Chondrocyte (in vitro differentiated cells): Measurements from ENCODE around the gene SPOCK2. TPM values are rescaled to one million over a fixed set of nuclear protein-coding genes. Genes with fewer than 3 reads are reported as not detected.
A peak's percentile ranks its signal among the peaks of the same experiment; 100 is the strongest.

Experiments
- DNase-seq: peaks from one replicate; pipeline ENCODE4 v3.0.0; 2021; ENCODE audit warnings: mixed read lengths, low spot score
- H3K27ac Mint-ChIP-seq: one replicate; pipeline ENCODE4 v1.8.0; 2021; ENCODE audit warnings: mild to moderate bottlenecking, moderate library complexity, mixed read lengths; ENCODE audit not compliant: unreplicated experiment
- H3K27me3 Mint-ChIP-seq: 2 replicates; pipeline ENCODE4 v1.8.0; 2021; ENCODE audit warnings: low read depth, mixed read lengths
- H3K36me3 Mint-ChIP-seq: 2 replicates; pipeline ENCODE4 v1.8.0; 2021; ENCODE audit warnings: low read depth, mixed read lengths
- H3K4me1 Mint-ChIP-seq: 2 replicates; pipeline ENCODE4 v1.8.0; 2021; ENCODE audit warnings: low read depth, mild to moderate bottlenecking, mixed read lengths
- H3K4me3 Mint-ChIP-seq: one replicate; pipeline ENCODE4 v1.8.0; 2021; ENCODE audit warnings: mild to moderate bottlenecking, moderate library complexity, mixed read lengths; ENCODE audit not compliant: unreplicated experiment
- H3K9me3 Mint-ChIP-seq: 2 replicates; pipeline ENCODE4 v1.8.0; 2021; ENCODE audit warnings: low read depth, mixed read lengths
- total RNA-seq: library from RNA; stranded (reverse); gene quantifications from 3 replicates; pipeline ENCODE4 v1.2.1, GENCODE V29; 2021
- TF ChIP-seq, protein P1 (sequence below): fragments of 200-600 bp; sonication (generic); IDR thresholded peaks from 2 replicates; pipeline ENCODE4 v1.5.0; 2021; ENCODE audit warnings: antibody characterized with exemption, mild to moderate bottlenecking, moderate library complexity

SPOCK2 gene
- total RNA-seq, 1 donor from 2014 or later: 0.32 TPM

DNA sequence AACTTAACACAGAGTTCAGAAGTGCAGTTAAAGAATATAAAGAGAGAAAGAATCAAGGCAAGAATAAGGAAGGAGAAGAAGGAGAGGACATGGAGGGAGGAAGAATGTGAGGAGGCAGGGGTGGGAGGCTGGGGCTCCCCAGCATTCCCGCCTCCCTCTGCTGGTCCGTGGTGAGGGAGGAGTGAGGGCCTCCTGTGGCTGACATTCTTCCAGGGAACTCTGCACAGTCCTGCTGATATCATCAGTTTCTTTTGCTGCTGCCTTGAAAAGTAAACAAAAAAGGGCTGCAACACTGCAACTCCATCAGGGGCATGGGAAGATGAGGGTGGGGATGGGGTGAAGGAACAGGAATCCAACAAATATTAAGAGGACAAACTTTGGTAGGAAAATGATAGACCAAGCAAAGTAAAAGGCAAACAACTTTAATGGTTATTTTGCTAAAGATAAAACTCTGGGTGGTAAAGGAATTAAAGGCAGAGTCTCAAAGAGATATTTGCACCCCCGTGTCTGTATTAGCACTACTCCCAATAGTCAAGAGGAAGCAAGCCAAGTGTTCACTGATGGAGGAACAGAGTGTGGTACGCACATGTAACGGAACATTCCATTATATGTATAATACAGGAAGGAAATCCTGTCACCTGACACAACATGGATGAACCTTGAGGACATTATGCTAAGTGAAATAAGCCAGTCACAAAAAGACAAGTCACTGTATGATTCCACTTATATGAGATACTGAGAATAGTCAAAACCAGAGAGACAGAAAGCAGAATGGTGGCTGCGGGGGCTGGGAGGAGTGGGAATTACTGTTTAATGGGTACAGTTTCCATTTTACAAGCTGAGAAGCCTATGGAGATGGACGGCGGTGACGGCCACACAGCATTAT is 8.0 kb upstream of the SPOCK2 start:
- peak overlapping the region; percentile 78 for H3K27ac Mint-ChIP-seq
- H3K9me3 Mint-ChIP-seq: no peaks in the 10 kb centered on the region
- peaks cover 23% of the 10 kb centered on the region for H3K36me3 Mint-ChIP-seq
- TF ChIP-seq, protein P1, sequence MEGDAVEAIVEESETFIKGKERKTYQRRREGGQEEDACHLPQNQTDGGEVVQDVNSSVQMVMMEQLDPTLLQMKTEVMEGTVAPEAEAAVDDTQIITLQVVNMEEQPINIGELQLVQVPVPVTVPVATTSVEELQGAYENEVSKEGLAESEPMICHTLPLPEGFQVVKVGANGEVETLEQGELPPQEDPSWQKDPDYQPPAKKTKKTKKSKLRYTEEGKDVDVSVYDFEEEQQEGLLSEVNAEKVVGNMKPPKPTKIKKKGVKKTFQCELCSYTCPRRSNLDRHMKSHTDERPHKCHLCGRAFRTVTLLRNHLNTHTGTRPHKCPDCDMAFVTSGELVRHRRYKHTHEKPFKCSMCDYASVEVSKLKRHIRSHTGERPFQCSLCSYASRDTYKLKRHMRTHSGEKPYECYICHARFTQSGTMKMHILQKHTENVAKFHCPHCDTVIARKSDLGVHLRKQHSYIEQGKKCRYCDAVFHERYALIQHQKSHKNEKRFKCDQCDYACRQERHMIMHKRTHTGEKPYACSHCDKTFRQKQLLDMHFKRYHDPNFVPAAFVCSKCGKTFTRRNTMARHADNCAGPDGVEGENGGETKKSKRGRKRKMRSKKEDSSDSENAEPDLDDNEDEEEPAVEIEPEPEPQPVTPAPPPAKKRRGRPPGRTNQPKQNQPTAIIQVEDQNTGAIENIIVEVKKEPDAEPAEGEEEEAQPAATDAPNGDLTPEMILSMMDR: peak; percentile 34
- H3K4me3 Mint-ChIP-seq: no peak overlapping the region
- no peaks in the 10 kb centered on the region for H3K27me3 Mint-ChIP-seq
- no peak for DNase-seq
- H3K4me1 Mint-ChIP-seq: peaks cover 33% of the 10 kb centered on the region

DNA sequence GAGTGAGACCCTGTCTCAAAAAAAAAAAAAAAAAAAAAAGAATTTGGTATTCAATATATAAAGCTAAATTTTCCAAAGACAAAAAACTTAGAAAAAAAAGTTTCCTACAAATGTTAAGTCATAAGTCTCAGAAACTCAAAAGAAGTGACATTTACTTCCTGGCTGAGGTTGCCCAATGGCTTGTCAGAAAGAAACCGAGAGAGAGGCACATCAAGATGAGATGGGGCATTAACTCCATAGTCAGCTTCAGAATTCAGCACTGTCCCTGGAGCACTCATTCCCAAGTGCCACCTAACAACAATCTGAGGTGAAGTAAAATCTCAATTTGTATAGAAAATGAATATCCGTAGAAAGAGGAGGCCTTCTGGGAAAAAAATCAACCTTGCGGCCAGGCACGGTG is 6.8 kb upstream of the SPOCK2 start:
- no peak for DNase-seq
- H3K27me3 Mint-ChIP-seq: peaks cover 2% of the 10 kb centered on the region
- H3K4me3 Mint-ChIP-seq: no peak overlapping the region
- H3K4me1 Mint-ChIP-seq: peaks cover 33% of the 10 kb centered on the region
- H3K9me3 Mint-ChIP-seq: no peaks in the 10 kb centered on the region
- TF ChIP-seq, protein P1: no peak
- H3K36me3 Mint-ChIP-seq: peaks cover 18% of the 10 kb centered on the region
- no peak overlapping the region for H3K27ac Mint-ChIP-seq

DNA sequence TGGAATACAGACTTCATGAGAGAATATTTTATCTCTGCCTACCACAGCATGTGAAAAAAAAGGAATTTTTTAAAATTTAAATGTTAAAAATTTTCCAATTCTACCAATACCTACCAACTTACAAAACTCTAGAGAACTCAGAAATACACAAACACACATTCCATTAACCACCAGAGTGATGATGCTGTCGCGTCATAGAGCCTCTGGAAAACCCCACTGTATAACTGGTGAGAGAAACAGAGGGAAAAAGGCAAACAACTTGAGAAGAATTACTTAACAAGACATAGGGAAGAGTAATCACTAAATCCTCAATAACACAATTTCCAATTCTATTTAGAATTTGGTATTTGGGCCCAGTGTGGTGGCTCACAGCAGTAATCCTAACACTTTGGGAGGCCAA is 6.2 kb upstream of the SPOCK2 start:
- TF ChIP-seq, protein P1: no peak
- peaks cover 33% of the 10 kb centered on the region for H3K4me1 Mint-ChIP-seq
- DNase-seq: no peak
- H3K27ac Mint-ChIP-seq: no peak overlapping the region
- H3K27me3 Mint-ChIP-seq: peaks cover 4% of the 10 kb centered on the region
- H3K36me3 Mint-ChIP-seq: peaks cover 17% of the 10 kb centered on the region
- no peaks in the 10 kb centered on the region for H3K9me3 Mint-ChIP-seq
- no peak overlapping the region for H3K4me3 Mint-ChIP-seq

DNA sequence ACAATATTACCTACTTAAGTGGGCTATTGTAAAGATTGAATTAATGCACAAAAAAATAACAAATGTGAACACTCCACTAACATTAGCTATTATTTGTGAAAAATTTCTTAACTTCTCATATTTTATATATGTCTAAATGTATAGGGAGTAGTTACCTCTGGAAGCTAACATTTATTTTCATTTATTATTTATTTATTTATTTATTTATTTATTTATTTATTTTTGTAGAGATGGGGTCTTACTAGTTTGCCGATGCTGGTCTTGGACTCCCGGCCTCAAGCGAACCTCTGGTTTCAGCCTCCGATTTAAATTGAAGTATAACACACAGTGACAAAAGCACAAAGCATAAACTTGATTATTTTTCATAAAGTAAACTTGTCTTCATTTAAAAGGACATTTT is 5.1 kb upstream of the SPOCK2 start:
- Mint-ChIP-seq H3K36me3 (peaks cover 14% of the 10 kb centered on the region), H3K27ac (no peak overlapping the region), H3K9me3 (no peaks in the 10 kb centered on the region), H3K4me1 (peaks cover 28% of the 10 kb centered on the region), H3K27me3 (peaks cover 6% of the 10 kb centered on the region), H3K4me3 (no peak overlapping the region)
- no peak for DNase-seq
- TF ChIP-seq, protein P1: no peak

DNA sequence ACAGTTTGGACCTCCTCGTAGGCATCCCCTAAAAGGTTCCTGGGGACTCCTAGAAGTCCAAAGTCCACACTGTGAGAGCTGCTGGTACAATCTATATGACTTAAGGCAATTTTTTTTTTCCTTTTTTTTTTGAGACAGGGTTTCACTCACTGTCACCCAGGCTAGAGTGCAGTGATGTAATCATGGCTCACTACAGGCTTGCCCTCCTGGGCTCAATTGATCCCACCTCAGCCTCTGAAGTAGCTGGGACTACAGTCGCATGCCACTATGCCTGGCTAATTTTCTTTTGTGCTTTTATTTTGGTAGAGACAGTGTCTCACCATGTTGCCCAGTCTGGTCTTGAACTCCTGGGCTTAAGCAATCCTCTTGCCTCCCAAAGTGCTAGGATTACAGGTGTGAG is 4.6 kb upstream of the SPOCK2 start:
- H3K4me1 Mint-ChIP-seq: peaks cover 27% of the 10 kb centered on the region
- peaks cover 15% of the 10 kb centered on the region for H3K36me3 Mint-ChIP-seq
- no peak overlapping the region for H3K4me3 Mint-ChIP-seq
- H3K27ac Mint-ChIP-seq: no peak overlapping the region
- DNase-seq: no peak
- peaks cover 10% of the 10 kb centered on the region for H3K27me3 Mint-ChIP-seq
- no peaks in the 10 kb centered on the region for H3K9me3 Mint-ChIP-seq
- TF ChIP-seq, protein P1: no peak
